Mucosa of rectum (tissue), 2 donors: ENCODE results near the gene NME9.

ENCODE experiments used
- H3K27ac ChIP-seq, 2 donors: one replicate each; pipeline ENCODE4 v1.7.0; 2013; ENCODE audit warnings: inconsistent platforms in 2 of 2, low read depth in 2 of 2, low read length in 2 of 2
- H3K27me3 ChIP-seq, 2 donors: one replicate each; pipeline ENCODE4 v1.7.0; 2013; ENCODE audit warnings: low read length in 2 of 2; ENCODE audit not compliant: control insufficient read depth in 2 of 2, insufficient read depth in 2 of 2
- H3K36me3 ChIP-seq, 2 donors: one replicate each; pipeline ENCODE4 v1.7.0; 2013; ENCODE audit warnings: low read length in 2 of 2; ENCODE audit not compliant: control insufficient read depth in 2 of 2, insufficient read depth in 2 of 2
- H3K4me1 ChIP-seq, 2 donors: one replicate each; pipeline ENCODE4 v1.7.0; 2013; ENCODE audit warnings: low read length in 2 of 2, mild to moderate bottlenecking in 1 of 2; ENCODE audit not compliant: control insufficient read depth in 2 of 2, insufficient read depth in 2 of 2
- H3K4me3 ChIP-seq, 2 donors: one replicate each; pipeline ENCODE4 v1.7.0; 2013; ENCODE audit warnings: low read length in 2 of 2
- H3K9ac ChIP-seq, 2 donors: one replicate each; pipeline ENCODE4 v1.7.0; 2013; ENCODE audit warnings: low read length in 2 of 2, low read depth in 1 of 2, mild to moderate bottlenecking in 1 of 2
- H3K9me3 ChIP-seq, 2 donors: one replicate each; pipeline ENCODE4 v1.7.0; 2013; ENCODE audit warnings: low read length in 2 of 2; ENCODE audit not compliant: control insufficient read depth in 2 of 2
- donor health status: healthy.
- donor health status: Normal muscosa, but diverticular disease.

The NME9 gene

DNA sequence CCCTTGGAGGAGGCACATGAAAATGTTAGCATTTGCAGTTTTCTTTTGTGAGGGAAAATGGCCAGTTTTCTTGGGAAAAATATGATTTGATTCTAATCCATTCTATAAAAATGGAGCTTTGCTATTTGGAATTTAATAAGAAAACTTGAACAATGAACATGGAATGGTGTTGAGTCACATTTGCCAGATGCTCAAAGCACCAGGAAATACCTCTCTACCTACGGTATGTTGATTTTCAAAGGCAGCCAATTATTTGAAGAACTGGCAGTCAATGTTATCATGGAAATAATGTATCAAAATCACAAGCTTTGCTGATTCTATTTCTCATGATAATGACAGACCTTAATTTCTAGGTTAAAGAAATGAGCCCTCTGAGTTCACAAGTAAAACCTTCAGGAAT, 14.9 kb downstream of the NME9 start:
- H3K9me3 ChIP-seq: peaks cover 0 to 3% of the 10 kb centered on the region in 2 donors
- H3K27me3 ChIP-seq: no peaks in the 10 kb centered on the region
- H3K9ac ChIP-seq: no peak overlapping the region
- H3K36me3 ChIP-seq: no peaks in the 10 kb centered on the region
- no peak overlapping the region for H3K27ac ChIP-seq
- no peaks in the 10 kb centered on the region for H3K4me1 ChIP-seq
- no peak overlapping the region for H3K4me3 ChIP-seq

DNA sequence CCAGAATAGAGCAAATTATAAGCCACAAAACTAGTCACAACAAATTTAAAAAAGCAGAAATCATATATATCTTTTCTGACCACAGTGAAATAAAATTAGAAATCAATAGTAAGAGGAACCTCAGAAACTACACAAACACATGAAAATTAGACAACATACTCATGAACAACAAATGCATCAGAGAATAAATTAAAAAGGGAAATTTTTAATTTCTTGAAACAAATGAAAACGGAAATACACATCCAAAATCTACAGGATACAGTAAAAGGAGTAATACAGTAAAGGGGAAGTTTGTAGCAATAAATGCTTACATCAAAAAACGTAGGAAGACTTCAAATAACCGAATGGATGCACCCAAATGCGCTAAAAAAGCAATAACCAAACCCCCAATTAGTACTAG, 19.2 kb downstream of the NME9 start:
- H3K9ac ChIP-seq: no peak overlapping the region
- no peaks in the 10 kb centered on the region for H3K36me3 ChIP-seq
- H3K27me3 ChIP-seq: no peaks in the 10 kb centered on the region
- peaks cover 3 to 10% of the 10 kb centered on the region in 2 donors for H3K9me3 ChIP-seq
- no peaks in the 10 kb centered on the region for H3K4me1 ChIP-seq
- H3K4me3 ChIP-seq: no peak overlapping the region
- H3K27ac ChIP-seq: no peak overlapping the region

DNA sequence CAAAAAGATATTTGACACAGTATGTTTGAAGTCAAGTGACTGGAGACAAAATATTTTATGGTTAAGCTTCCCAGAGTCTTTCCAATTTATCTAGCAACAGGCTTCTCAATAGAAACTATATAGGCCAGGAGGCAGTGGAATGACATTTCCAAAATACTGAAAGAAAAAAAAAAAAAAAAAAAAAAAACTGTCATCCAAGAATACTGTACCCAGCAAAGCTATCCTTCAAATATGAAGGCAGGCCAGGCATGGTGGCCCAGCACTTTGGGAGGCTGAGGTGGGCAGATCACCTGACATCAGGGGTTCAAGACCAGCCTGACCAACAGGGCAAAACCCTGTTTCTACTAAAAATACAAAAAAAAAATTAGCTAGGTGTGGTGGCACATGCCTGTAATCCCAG, 20.9 kb downstream of the NME9 start:
- H3K27ac ChIP-seq: no peak overlapping the region
- H3K9ac ChIP-seq: no peak overlapping the region
- H3K4me1 ChIP-seq: no peaks in the 10 kb centered on the region
- peaks cover 3 to 10% of the 10 kb centered on the region in 2 donors for H3K9me3 ChIP-seq
- H3K27me3 ChIP-seq: no peaks in the 10 kb centered on the region
- H3K36me3 ChIP-seq: no peaks in the 10 kb centered on the region
- no peak overlapping the region for H3K4me3 ChIP-seq

DNA sequence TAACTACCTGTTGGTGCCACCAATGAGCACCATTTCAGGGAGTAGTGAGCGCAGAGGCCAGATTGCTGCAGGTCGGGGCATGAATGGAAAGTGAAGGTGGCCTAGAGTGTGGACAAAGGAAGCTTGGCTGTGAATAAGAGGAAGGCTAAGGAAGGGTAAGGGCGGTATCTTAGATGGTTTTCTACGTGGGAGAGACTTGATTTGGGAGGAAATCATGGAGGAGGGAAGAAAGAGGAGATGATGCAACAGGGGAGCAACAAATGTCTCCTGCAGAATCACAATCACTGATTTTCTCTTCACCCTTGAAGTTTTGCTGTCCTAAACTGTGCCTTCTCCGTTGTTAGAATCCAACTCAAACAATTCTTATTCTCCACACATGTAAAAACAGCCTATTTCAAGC, 21.8 kb downstream of the NME9 start:
- Histone ChIP-seq H3K27me3 (no peaks in the 10 kb centered on the region), H3K36me3 (no peaks in the 10 kb centered on the region), H3K9me3 (peaks cover 3 to 10% of the 10 kb centered on the region in 2 donors), H3K9ac (no peak overlapping the region), H3K4me1 (no peaks in the 10 kb centered on the region), H3K4me3 (no peak overlapping the region), H3K27ac (no peak overlapping the region)

DNA sequence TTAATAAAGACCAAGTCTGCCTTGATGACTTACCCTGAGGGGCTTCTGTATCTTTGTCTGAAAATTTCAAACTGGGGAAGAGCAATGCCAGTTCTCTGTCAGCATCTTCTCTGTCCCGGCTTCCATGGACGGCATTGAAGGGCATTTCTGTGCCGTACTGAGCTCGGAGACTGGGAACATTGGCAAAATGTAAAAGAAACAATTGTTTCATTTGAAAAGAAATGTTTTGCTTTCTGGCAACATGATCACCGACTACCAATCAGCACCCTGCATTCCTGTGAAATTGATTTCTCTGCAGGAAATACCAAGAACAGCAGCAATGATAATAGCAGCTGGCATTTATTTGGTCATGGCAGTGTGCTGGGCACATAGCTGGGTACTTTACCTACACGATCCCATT, 26.2 kb downstream of the NME9 start:
- Histone ChIP-seq H3K27ac (no peak overlapping the region), H3K4me1 (no peaks in the 10 kb centered on the region), H3K27me3 (no peaks in the 10 kb centered on the region), H3K9me3 (peaks cover 3 to 7% of the 10 kb centered on the region in 2 donors), H3K4me3 (no peak overlapping the region), H3K9ac (no peak overlapping the region), H3K36me3 (peaks cover 3 to 5% of the 10 kb centered on the region in 2 donors)

DNA sequence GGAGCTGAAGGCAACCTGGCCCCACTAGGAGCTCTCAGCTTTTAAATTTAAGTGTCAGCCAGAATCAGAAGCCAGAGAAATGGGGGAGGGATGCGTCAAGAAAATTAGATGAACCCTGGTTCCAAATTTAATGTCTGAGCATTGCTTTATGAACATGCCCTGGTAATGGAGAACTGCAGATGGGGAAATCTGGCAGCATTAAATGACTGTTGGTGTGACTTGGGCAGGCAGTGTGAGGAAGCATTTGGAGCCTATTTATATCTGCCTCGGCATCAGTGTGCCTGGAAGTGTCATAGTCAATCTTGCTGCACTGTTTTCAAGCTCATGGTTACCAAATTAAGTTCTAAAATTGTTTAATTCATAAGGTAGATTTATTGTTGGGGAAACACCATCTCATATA, 29.0 kb downstream of the NME9 start:
- H3K9me3 ChIP-seq: no peaks in the 10 kb centered on the region
- H3K27ac ChIP-seq: no peak overlapping the region
- H3K4me1 ChIP-seq: no peaks in the 10 kb centered on the region
- H3K27me3 ChIP-seq: no peaks in the 10 kb centered on the region
- H3K36me3 ChIP-seq: peaks cover 11 to 19% of the 10 kb centered on the region in 2 donors
- no peak overlapping the region for H3K9ac ChIP-seq
- H3K4me3 ChIP-seq: no peak overlapping the region

DNA sequence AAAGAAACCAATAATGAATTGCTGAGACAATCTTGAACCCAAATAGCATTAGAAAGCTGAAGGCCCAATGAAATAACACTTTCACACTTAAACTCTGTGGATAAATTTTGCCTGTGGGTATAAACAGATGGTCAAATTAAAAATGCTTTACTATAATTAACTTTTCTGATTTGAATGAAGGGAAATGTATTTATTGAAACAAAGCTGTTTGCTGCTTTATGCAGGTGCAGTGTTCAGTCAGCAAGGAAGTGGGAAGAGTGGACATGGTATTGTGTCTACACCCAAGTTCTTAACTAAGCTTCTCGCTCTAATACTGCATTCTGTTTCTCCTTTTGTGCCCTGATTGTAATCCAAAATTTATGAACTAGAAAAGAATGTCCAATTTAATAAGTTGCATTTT, 31.8 kb downstream of the NME9 start:
- Histone ChIP-seq H3K9ac (no peak overlapping the region), H3K27ac (no peak overlapping the region), H3K27me3 (no peaks in the 10 kb centered on the region), H3K36me3 (peaks cover 24 to 25% of the 10 kb centered on the region in 2 donors), H3K9me3 (no peaks in the 10 kb centered on the region), H3K4me3 (no peak overlapping the region), H3K4me1 (no peaks in the 10 kb centered on the region)

DNA sequence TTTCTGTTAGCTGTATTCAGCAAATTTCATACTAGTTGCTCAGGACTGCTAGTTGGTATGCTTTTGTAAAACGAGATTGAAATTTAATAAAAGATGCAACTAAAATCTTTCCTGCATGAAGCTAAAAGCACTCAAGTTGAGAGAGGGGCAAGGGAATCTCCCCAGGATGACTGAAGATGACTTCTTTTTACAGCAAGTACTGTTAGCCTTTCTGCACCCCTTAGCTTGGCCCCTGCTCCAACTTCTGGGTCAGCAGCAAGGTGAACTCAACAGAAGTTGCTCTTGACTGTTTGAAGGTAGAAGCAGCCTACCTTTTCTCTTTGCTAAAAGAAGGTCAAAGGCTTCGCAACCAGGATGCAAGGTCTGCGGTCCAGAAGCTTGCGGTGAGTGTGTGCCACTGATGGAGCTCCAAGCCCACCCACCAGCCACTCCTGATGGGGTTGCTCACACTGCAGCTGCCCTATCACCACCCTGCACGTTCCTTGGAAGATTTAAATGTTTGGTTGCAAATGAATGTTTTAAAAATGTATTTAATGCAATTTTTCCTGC, 32.5 kb downstream of the NME9 start:
- H3K27me3 ChIP-seq: no peaks in the 10 kb centered on the region
- peaks cover 27 to 32% of the 10 kb centered on the region in 2 donors for H3K36me3 ChIP-seq
- no peaks in the 10 kb centered on the region for H3K4me1 ChIP-seq
- no peaks in the 10 kb centered on the region for H3K9me3 ChIP-seq
- no peak overlapping the region for H3K9ac ChIP-seq
- no peak overlapping the region for H3K4me3 ChIP-seq
- H3K27ac ChIP-seq: no peak overlapping the region

DNA sequence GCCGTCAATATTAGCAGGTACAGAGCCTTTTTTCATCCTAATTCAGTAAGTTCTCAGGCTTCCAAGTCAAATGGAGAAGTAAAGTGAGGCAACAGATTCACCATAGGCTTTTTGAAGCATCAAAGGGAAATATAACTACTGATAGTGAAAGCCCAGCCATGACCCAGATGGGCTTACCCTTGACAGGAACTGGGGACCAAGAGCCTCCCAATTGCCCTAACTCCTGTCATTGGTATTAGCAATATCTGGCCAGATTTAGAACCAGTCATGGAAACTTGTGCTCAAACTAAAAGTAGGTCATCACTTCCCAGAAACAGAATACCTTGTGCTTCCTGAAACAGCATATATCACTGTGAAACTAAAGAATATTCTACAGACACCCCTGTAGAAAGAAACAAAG, 33.0 kb downstream of the NME9 start:
- H3K4me1 ChIP-seq: no peaks in the 10 kb centered on the region
- H3K9me3 ChIP-seq: no peaks in the 10 kb centered on the region
- H3K27ac ChIP-seq: no peak overlapping the region
- peaks cover 28 to 35% of the 10 kb centered on the region in 2 donors for H3K36me3 ChIP-seq
- H3K27me3 ChIP-seq: no peaks in the 10 kb centered on the region
- H3K4me3 ChIP-seq: no peak overlapping the region
- H3K9ac ChIP-seq: no peak overlapping the region

DNA sequence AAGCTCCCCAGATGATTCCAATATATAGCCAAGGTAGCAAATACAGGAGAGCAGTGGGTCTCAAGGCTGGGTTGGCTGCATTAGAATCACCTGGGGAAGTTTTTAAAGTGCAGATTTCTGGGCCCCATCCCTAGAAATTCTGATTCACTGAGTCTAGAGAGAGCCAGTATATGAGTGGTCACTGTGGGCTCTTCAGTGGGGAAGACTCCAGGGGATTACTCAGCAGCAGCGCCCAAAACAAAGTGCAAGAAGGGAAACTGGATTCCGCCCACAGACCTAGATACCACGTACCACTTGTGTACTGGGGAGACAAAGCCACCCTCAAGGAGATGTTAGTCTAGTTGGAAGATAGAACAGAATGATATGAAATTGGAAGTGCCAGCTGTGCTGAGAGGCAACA, 40.0 kb downstream of the NME9 start:
- H3K9me3 ChIP-seq: no peaks in the 10 kb centered on the region
- H3K27me3 ChIP-seq: no peaks in the 10 kb centered on the region
- H3K4me1 ChIP-seq: no peaks in the 10 kb centered on the region
- H3K9ac ChIP-seq: no peak overlapping the region
- H3K36me3 ChIP-seq: peaks cover 41 to 53% of the 10 kb centered on the region in 2 donors
- H3K27ac ChIP-seq: no peak overlapping the region
- H3K4me3 ChIP-seq: no peak overlapping the region

DNA sequence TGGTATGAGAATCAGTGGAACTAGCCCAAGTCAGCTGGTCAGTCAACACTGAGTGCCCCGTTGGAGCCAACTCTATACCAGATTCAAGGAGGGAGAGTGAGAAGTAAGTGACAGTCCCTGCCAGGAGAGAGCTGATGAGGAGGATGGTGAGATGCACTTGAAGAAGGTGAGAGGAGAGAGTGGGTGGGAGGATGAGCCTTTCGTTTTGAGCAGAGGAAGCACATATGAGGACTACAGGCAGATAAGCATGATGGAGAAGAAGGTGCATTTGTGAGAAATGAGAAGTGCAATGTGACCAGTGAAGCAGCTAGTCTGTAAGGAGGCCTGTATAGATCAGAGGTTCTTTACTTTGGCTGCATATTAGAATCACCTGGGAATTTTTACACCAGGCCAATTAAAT, 40.4 kb downstream of the NME9 start:
- Histone ChIP-seq H3K27ac (no peak overlapping the region), H3K4me1 (no peaks in the 10 kb centered on the region), H3K36me3 (peaks cover 42 to 54% of the 10 kb centered on the region in 2 donors), H3K9me3 (no peaks in the 10 kb centered on the region), H3K9ac (no peak overlapping the region), H3K27me3 (no peaks in the 10 kb centered on the region), H3K4me3 (no peak overlapping the region)
